NCI-H1105 treated with DMSO at 0.1 percent for 48 hours (cell line): ENCODE measurements around the gene FOXI3.

Experiments
- DNase-seq: peaks from one replicate; lab custom pipeline; 2025; lab: John Stamatoyannopoulos, UW

Gene FOXI3

GRCh38 chr2:88452565-88452905, at the start of gene FOXI3:
Gene FOXI3 (minus strand): TSS chr2:88452693. CDS start chr2:88452535, 158 bp downstream.
- DNase-seq = peak; percentile 41

GRCh38 chr2:88500691-88501090, 48.2 kb upstream of the FOXI3 start:
- no peak for DNase-seq

GRCh38 chr2:88499204-88499603, 46.7 kb upstream of the FOXI3 start:
- DNase-seq = no peak

- no peak for DNase-seq
These were observed 41.0 kb upstream of the FOXI3 start for GRCh38 chr2:88493481-88493880.

GRCh38 chr2:88492002-88492401, 39.5 kb upstream of the FOXI3 start:
- no peak for DNase-seq

- no peak for DNase-seq
These were observed 36.7 kb upstream of the FOXI3 start for GRCh38 chr2:88489181-88489580.

- no peak for DNase-seq
These were observed 30.7 kb upstream of the FOXI3 start for GRCh38 chr2:88483200-88483599.

GRCh38 chr2:88481691-88482336, 29.3 kb upstream of the FOXI3 start:
- no peak for DNase-seq

- DNase-seq = no peak
These were observed 20.3 kb upstream of the FOXI3 start for GRCh38 chr2:88472811-88473210.

- DNase-seq = no peak
These were observed 18.8 kb upstream of the FOXI3 start for GRCh38 chr2:88471083-88471942.

- DNase-seq = no peak
These were observed 17.0 kb upstream of the FOXI3 start for GRCh38 chr2:88469202-88470114.

- no peak for DNase-seq
These were observed 11.7 kb upstream of the FOXI3 start for GRCh38 chr2:88464153-88464552.

GRCh38 chr2:88458633-88459032, 6.1 kb upstream of the FOXI3 start:
- no peak for DNase-seq

GRCh38 chr2:88452980-88453582, 588 bp upstream of the FOXI3 start:
- peak; percentile 26 for DNase-seq

GRCh38 chr2:88451811-88452564, 505 bp downstream of the FOXI3 start:
- peak; percentile 45 for DNase-seq

- peak; percentile 25 for DNase-seq
These were observed 1.3 kb downstream of the FOXI3 start for GRCh38 chr2:88450925-88451810.

- DNase-seq = peak; percentile 0
These were observed 2.3 kb downstream of the FOXI3 start for GRCh38 chr2:88450186-88450585.

- DNase-seq = no peak
These were observed 4.2 kb downstream of the FOXI3 start for GRCh38 chr2:88448248-88448647.

GRCh38 chr2:88443353-88443938, 9.0 kb downstream of the FOXI3 start:
- DNase-seq = no peak

- no peak for DNase-seq
These were observed 10.0 kb downstream of the FOXI3 start for GRCh38 chr2:88442473-88442872.
